SJCRH30 (cell line): Measurements from ENCODE around the gene IPCEF1. TPM values are rescaled to one million over a fixed set of nuclear protein-coding genes. Genes with fewer than 3 reads are reported as not detected.

Source experiments
- DNase-seq, 2 experiments: peaks; one replicate each; pipeline ENCODE4 v3.0.0-alpha.2; 2015 to 2020
- H3K27ac ChIP-seq: fragments of 250-450 bp; sonication (Bioruptor Pico); 2 replicates; pipeline ENCODE4 v1.5.1; 2020; ENCODE audit warnings: mild to moderate bottlenecking, moderate library complexity
- H3K27me3 ChIP-seq: fragments of 250-450 bp; sonication (Bioruptor Pico); 2 replicates; pipeline ENCODE4 v1.5.1; 2020; ENCODE audit warnings: mild to moderate bottlenecking, moderate library complexity
- H3K36me3 ChIP-seq: fragments of 250-450 bp; sonication (Bioruptor Pico); 2 replicates; pipeline ENCODE4 v1.5.1; 2020; ENCODE audit warnings: mild to moderate bottlenecking, moderate library complexity
- H3K4me1 ChIP-seq: fragments of 250-450 bp; sonication (Bioruptor Pico); 2 replicates; pipeline ENCODE4 v1.5.1; 2020; ENCODE audit warnings: mild to moderate bottlenecking, moderate library complexity
- H3K4me3 ChIP-seq: fragments of 250-450 bp; sonication (Bioruptor Pico); 2 replicates; pipeline ENCODE4 v1.5.1; 2020; ENCODE audit warnings: mild to moderate bottlenecking, moderate library complexity
- H3K9me3 ChIP-seq: fragments of 250-450 bp; sonication (Bioruptor Pico); replicated peaks from 2 replicates; pipeline ENCODE4 v1.5.1; 2020; ENCODE audit warnings: mild to moderate bottlenecking, moderate library complexity
- total RNA-seq: library from RNA; depleted of rRNA; stranded (reverse); fragments of >200 nt; shearing (Covaris generic); gene quantifications from 2 replicates; pipeline ENCODE4 v1.2.3, GENCODE V29; 2014; rRNA removed

Gene IPCEF1
- total RNA-seq: 1.5 and 2.3 TPM in 2 replicates

GRCh38 chr6:154356690-154357089, at the start of gene IPCEF1:
TSS of gene IPCEF1 (minus strand) at chr6:154356803. CDS start at chr6:154265947, 90,856 bp downstream.
- H3K36me3 ChIP-seq: no peaks in the 10 kb centered on the region
- H3K4me3 ChIP-seq: no peak within 1 kb of the TSS
- no peaks in the 10 kb centered on the region for H3K27me3 ChIP-seq
- no peak within 1 kb of the TSS for H3K27ac ChIP-seq
- no peaks in the 10 kb centered on the region for H3K4me1 ChIP-seq
- no peak for DNase-seq
- no peaks in the 10 kb centered on the region for H3K9me3 ChIP-seq

- Histone ChIP-seq H3K9me3 (no peaks in the 10 kb centered on the region), H3K4me1 (peaks cover 14% of the 10 kb centered on the region), H3K4me3 (no peak overlapping the region), H3K27ac (no peak overlapping the region), H3K27me3 (no peaks in the 10 kb centered on the region), H3K36me3 (peaks cover 45% of the 10 kb centered on the region)
- DNase-seq: no peak
These were observed 49.7 kb upstream of the IPCEF1 start for GRCh38 chr6:154406301-154406700.

GRCh38 chr6:154404791-154405400, 48.3 kb upstream of the IPCEF1 start:
- peaks cover 45% of the 10 kb centered on the region for H3K36me3 ChIP-seq
- no peak overlapping the region for H3K27ac ChIP-seq
- H3K4me1 ChIP-seq: peaks cover under 1% of the 10 kb centered on the region; the same call in 1 of the 2 replicates
- no peak overlapping the region for H3K4me3 ChIP-seq
- no peaks in the 10 kb centered on the region for H3K27me3 ChIP-seq
- H3K9me3 ChIP-seq: no peaks in the 10 kb centered on the region
- DNase-seq: no peak

- Histone ChIP-seq H3K4me1 (no peaks in the 10 kb centered on the region; the same call in 1 of the 2 replicates), H3K4me3 (no peak overlapping the region), H3K9me3 (no peaks in the 10 kb centered on the region), H3K27ac (no peak overlapping the region), H3K36me3 (peaks cover 36% of the 10 kb centered on the region), H3K27me3 (no peaks in the 10 kb centered on the region)
- peak; percentile 16 to 52 for DNase-seq
These were observed 47.2 kb upstream of the IPCEF1 start for GRCh38 chr6:154403788-154404187.

GRCh38 chr6:154402081-154402780, 45.6 kb upstream of the IPCEF1 start:
- Histone ChIP-seq H3K27ac (no peak overlapping the region), H3K4me3 (no peak overlapping the region), H3K4me1 (no peaks in the 10 kb centered on the region; the same call in 1 of the 2 replicates), H3K36me3 (peaks cover 25% of the 10 kb centered on the region), H3K9me3 (no peaks in the 10 kb centered on the region), H3K27me3 (no peaks in the 10 kb centered on the region)
- no peak for DNase-seq

GRCh38 chr6:154399097-154399496, 42.5 kb upstream of the IPCEF1 start:
- Histone ChIP-seq H3K27ac (no peak overlapping the region), H3K4me1 (no peaks in the 10 kb centered on the region; the same call in 1 of the 2 replicates), H3K9me3 (no peaks in the 10 kb centered on the region), H3K36me3 (peaks cover 14% of the 10 kb centered on the region), H3K27me3 (no peaks in the 10 kb centered on the region), H3K4me3 (no peak overlapping the region)
- DNase-seq: no peak

- H3K36me3 ChIP-seq: peaks cover 11% of the 10 kb centered on the region
- H3K27ac ChIP-seq: no peak overlapping the region
- H3K9me3 ChIP-seq: no peaks in the 10 kb centered on the region
- H3K27me3 ChIP-seq: no peaks in the 10 kb centered on the region
- no peaks in the 10 kb centered on the region; the same call in 1 of the 2 replicates for H3K4me1 ChIP-seq
- H3K4me3 ChIP-seq: no peak overlapping the region
- no peak for DNase-seq
These were observed 41.0 kb upstream of the IPCEF1 start for GRCh38 chr6:154397491-154398195.

- no peaks in the 10 kb centered on the region; the same call in 1 of the 2 replicates for H3K4me1 ChIP-seq
- H3K27ac ChIP-seq: no peak overlapping the region
These were observed 39.3 kb upstream of the IPCEF1 start for GRCh38 chr6:154395878-154396277.

GRCh38 chr6:154395316-154395715, 38.7 kb upstream of the IPCEF1 start:
- Histone ChIP-seq H3K9me3 (no peaks in the 10 kb centered on the region), H3K4me3 (no peak overlapping the region), H3K27ac (no peak overlapping the region), H3K27me3 (no peaks in the 10 kb centered on the region), H3K36me3 (no peaks in the 10 kb centered on the region; the same call in 1 of the 2 replicates), H3K4me1 (no peaks in the 10 kb centered on the region; the same call in 1 of the 2 replicates)
- no peak for DNase-seq

More at GRCh38 chr6:154395878-154396277, 39.3 kb upstream of the IPCEF1 start:
- peaks cover 2% of the 10 kb centered on the region for H3K36me3 ChIP-seq
- H3K9me3 ChIP-seq: no peaks in the 10 kb centered on the region
- DNase-seq: no peak
- H3K4me3 ChIP-seq: no peak overlapping the region
- no peaks in the 10 kb centered on the region for H3K27me3 ChIP-seq

- Histone ChIP-seq H3K36me3 (no peaks in the 10 kb centered on the region; the same call in 1 of the 2 replicates), H3K4me1 (no peaks in the 10 kb centered on the region; the same call in 1 of the 2 replicates), H3K9me3 (no peaks in the 10 kb centered on the region), H3K4me3 (no peak overlapping the region), H3K27ac (no peak overlapping the region), H3K27me3 (no peaks in the 10 kb centered on the region)
- DNase-seq: no peak
These were observed 38.0 kb upstream of the IPCEF1 start for GRCh38 chr6:154394571-154394970.

- no peak for DNase-seq
- Histone ChIP-seq H3K27ac (no peak overlapping the region), H3K36me3 (no peaks in the 10 kb centered on the region), H3K4me3 (no peak overlapping the region), H3K4me1 (peaks cover 17% of the 10 kb centered on the region), H3K27me3 (no peaks in the 10 kb centered on the region), H3K9me3 (0 out of 2 replicates have a peak, but pooled peaks cover 9% of the 10 kb centered on the region)
These were observed 33.4 kb upstream of the IPCEF1 start for GRCh38 chr6:154390034-154390433.

- DNase-seq: no peak
These were observed 32.2 kb upstream of the IPCEF1 start for GRCh38 chr6:154388803-154389202.

GRCh38 chr6:154386848-154387717, 30.5 kb upstream of the IPCEF1 start:
- peaks cover 17% of the 10 kb centered on the region for H3K4me1 ChIP-seq
- 0 out of 2 replicates have a peak, but pooled peaks cover 9% of the 10 kb centered on the region for H3K9me3 ChIP-seq
- no peaks in the 10 kb centered on the region for H3K36me3 ChIP-seq
- H3K27ac ChIP-seq: peak overlapping the region; percentile 38
- H3K4me3 ChIP-seq: no peak overlapping the region
- DNase-seq: peak; percentile 17 to 45
- H3K27me3 ChIP-seq: no peaks in the 10 kb centered on the region

More at GRCh38 chr6:154388803-154389202, 32.2 kb upstream of the IPCEF1 start:
- Histone ChIP-seq H3K4me1 (peaks cover 17% of the 10 kb centered on the region), H3K27ac (no peak overlapping the region), H3K27me3 (no peaks in the 10 kb centered on the region), H3K4me3 (no peak overlapping the region), H3K36me3 (no peaks in the 10 kb centered on the region), H3K9me3 (0 out of 2 replicates have a peak, but pooled peaks cover 9% of the 10 kb centered on the region)

- no peaks in the 10 kb centered on the region for H3K27me3 ChIP-seq
- no peak overlapping the region for H3K4me3 ChIP-seq
- 0 out of 2 replicates have a peak, but pooled peaks cover 6% of the 10 kb centered on the region for H3K9me3 ChIP-seq
- no peak overlapping the region for H3K27ac ChIP-seq
- no peak for DNase-seq
- peaks cover 17% of the 10 kb centered on the region for H3K4me1 ChIP-seq
- H3K36me3 ChIP-seq: no peaks in the 10 kb centered on the region
These were observed 27.6 kb upstream of the IPCEF1 start for GRCh38 chr6:154384191-154384590.
